GM23248 (cell line): ENCODE data around the gene PTPRN2.

Source experiments
- EZH2 ChIP-seq: fragments of 200-600 bp; sonication (generic); IDR thresholded peaks from 2 replicates; pipeline ENCODE4 v1.6.1; 2018; ENCODE audit warnings: antibody characterized with exemption, mild to moderate bottlenecking; ENCODE audit not compliant: insufficient read depth, poor library complexity, severe bottlenecking
- EZH2phosphoT487 ChIP-seq: fragments of 200-600 bp; sonication (generic); IDR thresholded peaks from 2 replicates; pipeline ENCODE4 v1.6.1; 2018; ENCODE audit warnings: antibody characterized with exemption, moderate library complexity, mild to moderate bottlenecking, low read depth; ENCODE audit not compliant: insufficient read depth

GRCh38 chr7:158137516-158138328, 449.9 kb downstream of the PTPRN2 start:
- TF ChIP-seq EZH2 (no peak), EZH2phosphoT487 (no peak)
